ENCODE results near the gene KDM4B.
A peak's percentile ranks its signal among the peaks of the same experiment; 100 is the strongest.

Gene KDM4B

DNA sequence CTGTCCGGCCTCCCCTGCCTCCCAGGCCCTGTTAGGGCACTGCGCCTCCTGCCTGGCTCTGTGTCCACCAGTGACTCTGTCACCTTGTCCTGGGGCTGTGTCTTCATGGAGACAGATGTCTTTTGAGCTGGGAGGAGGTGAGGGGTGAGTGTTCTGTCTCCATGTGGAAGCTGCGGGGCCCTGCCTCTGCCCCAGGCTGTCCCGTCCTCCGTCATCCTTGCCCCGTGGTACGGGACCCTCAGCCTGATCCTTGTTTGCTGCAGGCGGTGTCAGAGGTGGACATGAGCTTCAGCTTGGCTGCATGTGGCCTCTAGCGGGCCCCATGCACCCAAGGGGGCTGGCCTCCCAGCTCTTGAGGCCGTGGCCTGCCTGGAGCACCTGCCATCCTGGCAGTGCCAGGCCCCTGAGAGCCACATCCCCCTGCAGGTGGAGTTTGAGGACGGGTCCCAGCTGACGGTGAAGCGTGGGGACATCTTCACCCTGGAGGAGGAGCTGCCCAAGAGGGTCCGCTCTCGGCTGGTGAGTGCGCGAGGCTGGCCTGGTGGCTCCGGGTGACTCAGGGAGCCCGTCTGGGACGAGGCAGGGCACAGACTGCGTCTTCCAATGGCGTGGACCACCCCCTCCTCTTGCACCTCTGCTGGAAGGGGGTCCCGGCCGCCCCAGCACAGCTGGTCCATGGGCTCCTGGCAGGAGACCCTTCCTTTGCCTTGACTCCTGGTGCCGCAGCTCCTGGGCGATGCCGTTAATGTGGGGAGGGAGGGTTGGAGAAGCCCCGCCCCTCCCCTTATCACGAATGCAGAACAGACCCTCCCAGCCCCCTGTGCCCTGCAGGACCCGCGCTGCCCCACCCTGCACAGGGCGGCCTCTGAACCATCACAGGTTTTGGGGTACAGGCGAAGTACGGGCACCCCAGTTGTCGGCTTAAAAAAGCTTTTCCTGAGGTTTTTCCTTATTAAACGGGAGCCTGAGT is 181.3 kb downstream of the KDM4B start:
- peaks cover 12 to 87% (median 53%) of the 10 kb centered on the region in 11 experiments; a peak in 18 of 22 replicates for H4K20me1 ChIP-seq
- peaks cover 21 to 73% (median 53%) of the 10 kb centered on the region in 11 experiments; a peak in 20 of 22 replicates for H3K36me3 ChIP-seq
- TF ChIP-seq Cebpa-rat (IDR thresholded peaks at IDR 0.05): no peak
- H3K9me3 ChIP-seq (replicated peaks in 1 of 11): no peaks in the 10 kb centered on the region
- no peak overlapping the region for H3K4me2 ChIP-seq
- no peak overlapping the region for H3K9ac ChIP-seq
- H3K27ac ChIP-seq: no peak overlapping the region
- no peaks in the 10 kb centered on the region for H3K27me3 ChIP-seq
- H3K4me3 ChIP-seq: no peak overlapping the region
- peaks cover 0 to 10% (median 0%) of the 10 kb centered on the region in 10 experiments; a peak in 6 of 20 replicates for H3K4me1 ChIP-seq

DNA sequence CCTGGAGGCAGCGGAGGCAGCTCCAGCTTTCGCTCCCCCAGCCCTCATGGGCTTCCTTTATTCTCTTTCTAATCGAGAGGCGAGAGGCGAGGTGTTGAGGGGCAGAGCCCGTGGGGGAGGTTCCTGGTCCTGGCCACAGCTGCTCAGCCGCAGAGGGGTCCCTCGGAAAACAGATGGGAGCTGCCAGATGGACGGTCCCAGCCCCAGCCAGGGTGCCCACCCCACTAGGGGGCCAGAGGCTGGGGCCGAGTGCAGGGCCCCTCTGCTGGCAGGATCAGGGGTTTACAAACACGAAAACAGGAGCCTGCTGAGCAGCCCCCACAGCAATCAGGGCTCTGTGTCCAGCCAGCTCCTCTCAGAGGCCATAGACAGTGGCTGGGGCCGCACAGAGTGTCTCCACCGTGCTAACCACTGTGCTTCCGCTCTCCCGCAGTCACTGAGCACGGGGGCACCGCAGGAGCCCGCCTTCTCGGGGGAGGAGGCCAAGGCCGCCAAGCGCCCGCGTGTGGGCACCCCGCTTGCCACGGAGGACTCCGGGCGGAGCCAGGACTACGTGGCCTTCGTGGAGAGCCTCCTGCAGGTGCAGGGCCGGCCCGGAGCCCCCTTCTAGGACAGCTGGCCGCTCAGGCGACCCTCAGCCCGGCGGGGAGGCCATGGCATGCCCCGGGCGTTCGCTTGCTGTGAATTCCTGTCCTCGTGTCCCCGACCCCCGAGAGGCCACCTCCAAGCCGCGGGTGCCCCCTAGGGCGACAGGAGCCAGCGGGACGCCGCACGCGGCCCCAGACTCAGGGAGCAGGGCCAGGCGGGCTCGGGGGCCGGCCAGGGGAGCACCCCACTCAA is 182.2 kb downstream of the KDM4B start:
- peaks cover 13 to 64% (median 46%) of the 10 kb centered on the region in 11 experiments; a peak in 18 of 22 replicates for H3K36me3 ChIP-seq
- H3K9ac ChIP-seq: no peak overlapping the region
- H3K9me3 ChIP-seq (replicated peaks in 1 of 11): no peaks in the 10 kb centered on the region
- no peak for TF ChIP-seq Cebpa-rat (IDR thresholded peaks at IDR 0.05)
- H3K4me1 ChIP-seq: peaks cover 0 to 10% (median 0%) of the 10 kb centered on the region in 10 experiments; a peak in 6 of 20 replicates
- no peak overlapping the region for H3K4me3 ChIP-seq
- peaks cover 12 to 81% (median 46%) of the 10 kb centered on the region in 11 experiments; a peak in 18 of 22 replicates for H4K20me1 ChIP-seq
- H3K4me2 ChIP-seq: no peak overlapping the region
- H3K27me3 ChIP-seq: no peaks in the 10 kb centered on the region
- no peak overlapping the region for H3K27ac ChIP-seq

DNA sequence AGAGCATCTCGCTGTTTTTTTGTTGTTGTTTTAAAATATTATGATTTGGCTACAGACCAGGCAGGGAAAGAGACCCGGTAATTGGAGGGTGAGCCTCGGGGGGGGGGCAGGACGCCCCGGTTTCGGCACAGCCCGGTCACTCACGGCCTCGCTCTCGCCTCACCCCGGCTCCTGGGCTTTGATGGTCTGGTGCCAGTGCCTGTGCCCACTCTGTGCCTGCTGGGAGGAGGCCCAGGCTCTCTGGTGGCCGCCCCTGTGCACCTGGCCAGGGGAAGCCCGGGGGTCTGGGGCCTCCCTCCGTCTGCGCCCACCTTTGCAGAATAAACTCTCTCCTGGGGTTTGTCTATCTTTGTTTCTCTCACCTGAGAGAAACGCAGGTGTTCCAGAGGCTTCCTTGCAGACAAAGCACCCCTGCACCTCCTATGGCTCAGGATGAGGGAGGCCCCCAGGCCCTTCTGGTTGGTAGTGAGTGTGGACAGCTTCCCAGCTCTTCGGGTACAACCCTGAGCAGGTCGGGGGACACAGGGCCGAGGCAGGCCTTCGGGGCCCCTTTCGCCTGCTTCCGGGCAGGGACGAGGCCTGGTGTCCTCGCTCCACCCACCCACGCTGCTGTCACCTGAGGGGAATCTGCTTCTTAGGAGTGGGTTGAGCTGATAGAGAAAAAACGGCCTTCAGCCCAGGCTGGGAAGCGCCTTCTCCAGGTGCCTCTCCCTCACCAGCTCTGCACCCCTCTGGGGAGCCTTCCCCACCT is 183.3 kb downstream of the KDM4B start:
- H4K20me1 ChIP-seq: peaks cover 9 to 71% (median 41%) of the 10 kb centered on the region in 11 experiments; a peak in 18 of 22 replicates
- peak overlapping the region in 2 of 11 experiments; percentile 5 to 7; a peak in 1 of 22 replicates for H3K4me2 ChIP-seq
- peaks cover 0 to 10% (median 0%) of the 10 kb centered on the region in 10 experiments; a peak in 6 of 20 replicates for H3K4me1 ChIP-seq
- no peak for TF ChIP-seq Cebpa-rat (IDR thresholded peaks at IDR 0.05)
- H3K27ac ChIP-seq: no peak overlapping the region
- no peak overlapping the region; a peak in 1 of 22 replicates for H3K9ac ChIP-seq
- peaks cover 0 to 9% (median 2%) of the 10 kb centered on the region in 11 experiments; a peak in 14 of 22 replicates for H3K9me3 ChIP-seq (replicated peaks in 1 of 11)
- H3K27me3 ChIP-seq: no peaks in the 10 kb centered on the region
- H3K4me3 ChIP-seq: no peak overlapping the region
- H3K36me3 ChIP-seq: peaks cover 5 to 53% (median 36%) of the 10 kb centered on the region in 11 experiments; a peak in 17 of 22 replicates

DNA sequence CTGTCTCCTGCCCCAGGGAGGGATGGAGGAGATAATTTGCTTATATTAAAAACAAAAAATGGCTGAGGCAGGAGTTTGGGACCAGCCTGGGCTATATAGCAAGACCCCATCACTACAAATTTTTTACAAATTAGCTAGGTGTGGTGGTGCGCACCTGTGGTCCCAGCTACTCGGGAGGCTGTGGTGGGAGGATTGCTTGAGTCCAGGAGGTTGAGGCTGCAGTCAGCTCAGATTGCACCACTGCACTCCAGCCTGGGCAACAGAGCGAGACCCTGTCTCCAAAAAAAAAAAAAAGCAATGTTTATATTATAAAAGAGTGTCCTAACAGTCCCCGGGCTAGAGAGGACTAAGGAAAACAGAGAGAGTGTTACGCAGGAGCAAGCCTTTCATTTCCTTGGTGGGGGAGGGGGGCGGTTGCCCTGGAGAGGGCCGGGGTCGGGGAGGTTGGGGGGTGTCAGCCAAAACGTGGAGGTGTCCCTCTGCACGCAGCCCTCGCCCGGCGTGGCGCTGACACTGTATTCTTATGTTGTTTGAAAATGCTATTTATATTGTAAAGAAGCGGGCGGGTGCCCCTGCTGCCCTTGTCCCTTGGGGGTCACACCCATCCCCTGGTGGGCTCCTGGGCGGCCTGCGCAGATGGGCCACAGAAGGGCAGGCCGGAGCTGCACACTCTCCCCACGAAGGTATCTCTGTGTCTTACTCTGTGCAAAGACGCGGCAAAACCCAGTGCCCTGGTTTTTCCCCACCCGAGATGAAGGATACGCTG is 184.0 kb downstream of the KDM4B start:
- no peak overlapping the region for H3K27ac ChIP-seq
- peaks cover 9 to 64% (median 38%) of the 10 kb centered on the region in 11 experiments; a peak in 18 of 22 replicates for H4K20me1 ChIP-seq
- no peak overlapping the region for H3K9ac ChIP-seq
- peaks cover 0 to 10% (median 0%) of the 10 kb centered on the region in 10 experiments; a peak in 6 of 20 replicates for H3K4me1 ChIP-seq
- TF ChIP-seq Cebpa-rat (IDR thresholded peaks at IDR 0.05): no peak
- peaks cover 0 to 48% (median 33%) of the 10 kb centered on the region in 11 experiments; a peak in 17 of 22 replicates for H3K36me3 ChIP-seq
- peak overlapping the region in 1 of 11 experiments; percentile 5; a peak in 1 of 22 replicates for H3K4me2 ChIP-seq
- no peak overlapping the region for H3K4me3 ChIP-seq
- peaks cover 6 to 17% (median 9%) of the 10 kb centered on the region in 11 experiments for H3K9me3 ChIP-seq (replicated peaks in 1 of 11)
- H3K27me3 ChIP-seq: no peaks in the 10 kb centered on the region

DNA sequence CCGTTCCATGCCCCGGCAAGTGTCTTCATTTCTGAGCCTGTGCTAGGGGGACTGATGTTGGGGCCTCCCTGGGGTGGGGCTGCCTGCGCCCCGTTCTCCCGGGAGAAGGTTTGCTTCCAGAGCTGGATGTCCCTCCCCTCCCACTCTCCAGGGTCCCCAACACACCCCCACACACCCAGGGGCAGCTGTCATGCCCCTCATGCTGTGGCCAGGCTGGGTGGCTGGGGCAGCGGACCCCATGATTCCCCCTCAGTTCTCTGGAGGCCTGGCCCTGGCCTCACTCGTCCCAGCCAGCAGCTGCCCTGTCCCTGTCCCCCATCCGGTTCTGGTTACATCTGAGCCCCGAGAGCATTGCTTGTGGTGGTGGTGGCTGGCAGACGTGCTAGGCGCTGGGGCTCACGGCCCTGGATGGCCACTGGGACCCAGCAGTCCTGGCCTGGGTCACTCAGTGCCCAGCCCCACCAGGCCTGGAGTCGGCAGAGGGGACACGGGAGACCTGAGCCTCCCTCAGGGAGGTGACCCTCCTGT is 184.8 kb downstream of the KDM4B start:
- TF ChIP-seq Cebpa-rat (IDR thresholded peaks at IDR 0.05): no peak
- Histone ChIP-seq H3K9ac (no peak overlapping the region), H3K4me2 (no peak overlapping the region; a peak in 1 of 22 replicates), H3K4me1 (peaks cover 0 to 10% (median 0%) of the 10 kb centered on the region in 10 experiments; a peak in 6 of 20 replicates), H3K27ac (no peak overlapping the region), H3K27me3 (no peaks in the 10 kb centered on the region), H4K20me1 (peaks cover 9 to 56% (median 35%) of the 10 kb centered on the region in 11 experiments; a peak in 18 of 22 replicates), H3K4me3 (no peak overlapping the region), H3K36me3 (peaks cover 0 to 41% (median 27%) of the 10 kb centered on the region in 11 experiments; a peak in 16 of 22 replicates), H3K9me3 (replicated peaks in 1 of 11) (peaks cover 13 to 24% (median 16%) of the 10 kb centered on the region in 11 experiments)

DNA sequence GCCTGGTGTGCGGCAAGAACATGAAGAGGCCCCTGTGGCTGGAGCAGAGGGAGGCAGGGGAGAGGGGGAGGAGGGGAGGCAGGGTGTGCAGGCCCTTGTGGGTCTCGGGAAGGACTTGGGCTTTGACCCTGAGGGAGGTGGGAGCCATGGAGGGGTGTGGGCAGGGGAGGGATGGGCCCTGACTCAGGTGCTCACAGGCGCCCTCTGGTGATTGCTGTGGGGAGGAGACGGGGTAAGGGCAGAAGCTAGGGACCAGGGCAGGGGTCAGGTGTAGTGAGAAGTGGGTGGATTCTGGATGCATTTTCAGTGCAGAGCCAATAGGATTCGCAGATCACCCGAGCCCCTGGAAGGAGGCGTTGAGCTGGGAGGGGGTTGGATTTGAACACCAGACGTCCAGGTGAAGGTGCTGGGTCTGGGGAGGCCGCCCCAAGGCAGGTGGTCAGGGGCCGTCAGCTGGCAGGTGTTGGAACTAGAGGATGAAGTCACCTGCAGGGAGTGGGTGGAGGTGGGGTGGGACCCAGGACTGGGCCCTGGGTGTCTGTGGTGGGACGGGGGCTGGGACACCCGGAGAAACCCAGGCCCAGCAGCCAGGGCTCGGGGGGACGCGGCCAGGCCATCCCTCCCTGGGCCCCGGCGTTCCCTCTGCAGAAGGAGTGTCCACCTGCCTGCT is 185.4 kb downstream of the KDM4B start:
- H3K9ac ChIP-seq: no peak overlapping the region
- no peak for TF ChIP-seq Cebpa-rat (IDR thresholded peaks at IDR 0.05)
- H3K4me1 ChIP-seq: peaks cover 0 to 10% (median 0%) of the 10 kb centered on the region in 10 experiments; a peak in 6 of 20 replicates
- peaks cover 0 to 35% (median 21%) of the 10 kb centered on the region in 11 experiments; a peak in 16 of 22 replicates for H3K36me3 ChIP-seq
- no peak overlapping the region for H3K4me2 ChIP-seq
- peaks cover 9 to 50% (median 30%) of the 10 kb centered on the region in 11 experiments; a peak in 17 of 22 replicates for H4K20me1 ChIP-seq
- H3K27me3 ChIP-seq: no peaks in the 10 kb centered on the region
- H3K27ac ChIP-seq: no peak overlapping the region
- peaks cover 17 to 29% (median 22%) of the 10 kb centered on the region in 11 experiments for H3K9me3 ChIP-seq (replicated peaks in 1 of 11)
- no peak overlapping the region for H3K4me3 ChIP-seq
